Adrenal gland (tissue), 5 donors: ENCODE measurements around the gene CDCA4.

Experiments used
- POLR2A ChIP-seq, 2 donors: fragments of 450-650 bp; IDR thresholded peaks; one replicate each; pipeline ENCODE4 v1.6.1; 2017; ENCODE audit warnings: antibody characterized with exemption in 2 of 2, mild to moderate bottlenecking in 2 of 2, moderate library complexity in 1 of 2
- TF ChIP-seq, protein P1 (sequence below), 6 experiments: fragments of 450-650 bp in 4 of 6; fragments of 200-600 bp in 2 of 6; sonication (generic) in 1 of 6; IDR thresholded peaks; 1 replicate in 5 of 6; 2 replicates in 1 of 6; pipeline versions ENCODE4 v1.5.1 to v1.8.0; 2016 to 2021; ENCODE audit warnings: antibody characterized with exemption in 6 of 6, mild to moderate bottlenecking in 2 of 6, moderate library complexity in 1 of 6
- donor health status: DM: no; HTN: no; CAD: no.

DNA sequence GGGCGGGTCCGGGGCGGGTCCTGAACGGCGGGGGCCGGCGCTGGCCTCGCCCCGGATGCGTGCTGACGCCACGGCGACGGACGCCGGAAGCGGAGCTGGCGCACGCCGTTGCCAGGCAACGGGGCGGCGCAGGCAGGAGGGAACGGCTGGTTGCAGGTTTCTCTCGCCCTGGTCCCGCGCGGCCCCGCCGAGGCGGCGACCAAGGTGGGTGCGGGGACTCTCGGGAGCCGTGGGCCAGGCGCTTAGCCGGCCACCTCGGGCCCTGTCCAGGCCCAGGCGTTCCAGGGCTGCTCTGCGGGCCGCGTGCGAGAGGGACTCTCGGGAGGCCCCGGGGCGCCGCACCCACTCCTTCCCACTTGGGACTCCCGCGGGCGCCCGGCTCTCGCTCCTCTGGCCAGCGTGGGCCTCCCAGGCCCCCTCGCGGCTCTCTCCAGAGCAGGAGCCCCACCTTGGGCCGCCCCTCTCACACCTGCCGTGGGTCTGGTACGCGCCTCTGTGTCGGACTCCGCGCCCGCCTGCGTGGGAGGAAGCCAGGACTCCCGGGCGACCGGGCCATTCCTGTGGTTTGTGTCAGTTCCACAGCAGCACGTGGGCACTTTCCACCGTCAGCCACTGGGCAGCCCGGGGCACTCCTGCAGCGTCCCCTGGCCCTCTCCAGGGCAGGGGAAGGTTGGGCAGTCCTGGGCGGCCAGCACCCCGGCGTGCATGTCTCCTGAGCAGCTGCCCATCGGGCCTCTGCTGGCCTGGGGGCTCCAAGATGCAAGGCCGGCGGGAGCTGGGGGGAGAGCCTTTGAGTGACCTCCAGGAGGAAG, 35.0 kb downstream of the CDCA4 start, which contains the start of gene CLBA1:
- TF ChIP-seq, protein P1, sequence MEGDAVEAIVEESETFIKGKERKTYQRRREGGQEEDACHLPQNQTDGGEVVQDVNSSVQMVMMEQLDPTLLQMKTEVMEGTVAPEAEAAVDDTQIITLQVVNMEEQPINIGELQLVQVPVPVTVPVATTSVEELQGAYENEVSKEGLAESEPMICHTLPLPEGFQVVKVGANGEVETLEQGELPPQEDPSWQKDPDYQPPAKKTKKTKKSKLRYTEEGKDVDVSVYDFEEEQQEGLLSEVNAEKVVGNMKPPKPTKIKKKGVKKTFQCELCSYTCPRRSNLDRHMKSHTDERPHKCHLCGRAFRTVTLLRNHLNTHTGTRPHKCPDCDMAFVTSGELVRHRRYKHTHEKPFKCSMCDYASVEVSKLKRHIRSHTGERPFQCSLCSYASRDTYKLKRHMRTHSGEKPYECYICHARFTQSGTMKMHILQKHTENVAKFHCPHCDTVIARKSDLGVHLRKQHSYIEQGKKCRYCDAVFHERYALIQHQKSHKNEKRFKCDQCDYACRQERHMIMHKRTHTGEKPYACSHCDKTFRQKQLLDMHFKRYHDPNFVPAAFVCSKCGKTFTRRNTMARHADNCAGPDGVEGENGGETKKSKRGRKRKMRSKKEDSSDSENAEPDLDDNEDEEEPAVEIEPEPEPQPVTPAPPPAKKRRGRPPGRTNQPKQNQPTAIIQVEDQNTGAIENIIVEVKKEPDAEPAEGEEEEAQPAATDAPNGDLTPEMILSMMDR (IDR thresholded peaks at IDR 0.05), result no peak
- no peak for TF ChIP-seq POLR2A (IDR thresholded peaks at IDR 0.05)
